Urinary bladder (tissue), 4 donors: ENCODE data around the gene MYCBPAP. TPM values are rescaled to one million over a fixed set of nuclear protein-coding genes. Genes with fewer than 3 reads are reported as not detected.
A peak's percentile ranks its signal among the peaks of the same experiment; 100 is the strongest.

Source experiments
- DNase-seq: peaks from one replicate; pipeline ENCODE4 v3.0.0-alpha.2; 2015; ENCODE audit errors: extremely low spot score
- H3K27ac ChIP-seq: one replicate; pipeline ENCODE4 v1.5.1; 2013; ENCODE audit warnings: low read depth, mild to moderate bottlenecking, moderate library complexity
- H3K36me3 ChIP-seq: one replicate; pipeline ENCODE4 v1.6.1; 2013; ENCODE audit warnings: mild to moderate bottlenecking, moderate library complexity; ENCODE audit not compliant: insufficient read depth
- H3K4me1 ChIP-seq: one replicate; pipeline ENCODE4 v1.6.1; 2013; ENCODE audit warnings: mild to moderate bottlenecking, moderate library complexity; ENCODE audit not compliant: insufficient read depth
- H3K4me3 ChIP-seq: one replicate; pipeline ENCODE4 v1.5.1; 2013; ENCODE audit warnings: low read depth, low read length
- WGBS: extraction: QIAGEN DNeasy Blood & Tissue Kit; methylation state at CpG from one replicate; pipeline ENCODE4 v1.1.7; 2013; 5-methylcytosine and 5-hydroxymethylcytosine counted together
- polyA plus RNA-seq: library from polyadenylated mRNA; stranded (reverse); fragments of 200-250 nt; gene quantifications from one replicate; pipeline ENCODE4 v1.2.3, GENCODE V29; 2013
- total RNA-seq: library from RNA; depleted of rRNA; stranded (reverse); fragments of >200 nt; gene quantifications from one replicate; pipeline ENCODE4 v1.2.3, GENCODE V29; 2014
- donor health status: healthy with polysubstance abuse.
- donor health status: healthy.

MYCBPAP gene
- total and polyA plus RNA-seq, 2 donors, result 0.23 to 1.3 TPM

- no peaks in the 10 kb centered on the region for H3K36me3 ChIP-seq
- no peak overlapping the region for H3K27ac ChIP-seq
- no peak overlapping the region for H3K4me3 ChIP-seq
- no peaks in the 10 kb centered on the region for H3K4me1 ChIP-seq
- WGBS, result 76% methylated on average over 18 of the region's 18 CpGs
- DNase-seq, result no peak
Measured at GRCh38 chr17:50476545-50477315, 31.5 kb upstream of the MYCBPAP start.

DNA sequence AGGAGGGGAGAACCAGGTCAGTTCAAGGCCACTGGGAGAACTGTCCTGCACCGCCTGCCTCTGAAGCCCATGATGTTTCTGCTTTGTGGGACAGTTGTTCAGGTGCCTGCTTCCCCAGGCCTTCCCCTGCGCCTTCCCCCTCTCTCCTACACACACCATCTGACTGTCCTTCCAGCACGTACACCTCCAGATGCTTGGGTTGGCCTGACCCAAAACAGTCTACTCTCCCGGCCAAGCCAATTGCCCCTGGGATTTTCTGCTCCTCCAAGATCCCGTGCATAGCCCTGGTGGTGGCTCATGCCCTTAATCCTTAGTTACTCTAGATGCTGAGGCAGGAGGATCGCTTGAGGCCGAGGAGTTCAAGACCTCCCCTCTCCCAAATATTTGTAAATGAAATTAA is 30.3 kb upstream of the MYCBPAP start:
- H3K36me3 ChIP-seq, result no peaks in the 10 kb centered on the region
- WGBS, result 77% methylated on average over 7 of the region's 7 CpGs
- no peak overlapping the region for H3K4me3 ChIP-seq
- H3K27ac ChIP-seq, result no peak overlapping the region
- no peaks in the 10 kb centered on the region for H3K4me1 ChIP-seq
- no peak for DNase-seq

GRCh38 chr17:50478391-50479381 is 29.6 kb upstream of the MYCBPAP start, which contains the start of gene RSAD1:
Gene RSAD1, plus strand, starts transcription at chr17:50478860. Its CDS starts 25 bp downstream, at chr17:50478885.
- WGBS, result 2% methylated on average over 75 of the region's 75 CpGs
- H3K36me3 ChIP-seq, result no peaks in the 10 kb centered on the region

DNA sequence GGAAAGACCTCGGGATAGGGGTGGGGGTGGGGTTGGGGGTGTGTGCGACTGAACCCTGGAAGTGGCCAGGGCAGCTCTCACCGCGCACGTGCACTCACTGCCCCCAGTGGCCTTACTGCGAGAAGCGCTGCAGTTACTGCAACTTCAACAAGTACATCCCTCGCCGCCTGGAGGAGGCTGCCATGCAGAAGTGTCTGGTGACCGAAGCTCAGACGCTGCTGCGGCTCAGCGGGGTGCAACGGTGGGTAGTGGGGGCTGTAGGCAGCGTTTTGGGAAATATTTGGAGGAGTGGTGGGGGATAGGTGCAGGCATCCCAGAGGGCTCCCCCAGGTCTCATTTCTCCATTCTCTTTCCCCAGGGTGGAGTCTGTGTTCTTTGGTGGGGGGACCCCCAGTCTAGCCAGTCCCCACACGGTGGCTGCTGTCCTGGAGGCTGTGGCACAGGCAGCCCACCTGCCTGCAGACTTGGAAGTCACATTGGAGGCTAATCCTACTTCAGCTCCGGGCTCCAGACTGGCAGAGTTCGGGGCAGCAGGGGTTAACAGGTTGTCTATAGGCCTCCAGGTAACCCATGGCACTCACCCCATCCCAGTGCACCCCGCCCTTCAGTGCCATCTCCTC is 28.6 kb upstream of the MYCBPAP start:
- Histone ChIP-seq H3K27ac (no peak overlapping the region), H3K36me3 (peaks cover 3% of the 10 kb centered on the region), H3K4me1 (no peaks in the 10 kb centered on the region), H3K4me3 (peak overlapping the region; percentile 57)
- WGBS, result 16% methylated on average over 19 of the region's 19 CpGs
- DNase-seq, result no peak

More at GRCh38 chr17:50478391-50479381, 29.6 kb upstream of the MYCBPAP start, which contains the start of gene RSAD1:
- no peak for DNase-seq
- peak within 1 kb of the TSS; percentile 80 for H3K27ac ChIP-seq
- H3K4me3 ChIP-seq, result peak within 1 kb of the TSS; percentile 57
- H3K4me1 ChIP-seq, result no peaks in the 10 kb centered on the region

DNA sequence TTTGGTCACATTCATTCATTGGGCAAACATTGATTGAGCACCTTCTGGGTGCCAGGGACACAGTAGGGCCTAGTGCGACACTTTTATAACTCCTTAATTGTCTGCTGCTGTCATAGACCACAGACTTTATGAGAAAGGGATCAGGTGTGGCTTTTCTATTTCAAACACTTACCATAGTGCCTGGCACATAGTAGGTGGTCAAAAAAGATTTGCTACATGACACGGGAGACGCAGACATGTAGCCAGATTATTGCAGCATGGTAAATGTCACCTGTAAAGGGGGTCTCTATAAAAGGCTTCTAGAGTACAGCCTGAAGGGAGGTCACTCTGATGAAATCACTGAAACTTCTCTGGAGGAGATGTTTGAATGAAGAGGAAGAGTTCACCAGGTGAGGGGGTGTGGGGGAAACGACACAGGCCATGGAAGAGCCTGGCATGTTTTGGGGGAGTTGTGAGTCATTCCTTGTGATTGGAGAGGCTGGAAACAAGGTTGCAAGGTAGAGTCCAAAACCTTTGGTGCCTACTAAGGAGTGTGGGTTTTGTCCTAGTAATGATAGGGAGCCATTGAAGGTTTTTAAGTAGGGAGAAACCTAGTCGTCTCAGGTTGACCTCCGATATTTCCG is 28.0 kb upstream of the MYCBPAP start:
- H3K4me3 ChIP-seq, result no peak overlapping the region
- no peak for DNase-seq
- no peak overlapping the region for H3K27ac ChIP-seq
- WGBS, result 87% methylated on average over 7 of the region's 7 CpGs
- no peaks in the 10 kb centered on the region for H3K4me1 ChIP-seq
- H3K36me3 ChIP-seq, result peaks cover 4% of the 10 kb centered on the region

DNA sequence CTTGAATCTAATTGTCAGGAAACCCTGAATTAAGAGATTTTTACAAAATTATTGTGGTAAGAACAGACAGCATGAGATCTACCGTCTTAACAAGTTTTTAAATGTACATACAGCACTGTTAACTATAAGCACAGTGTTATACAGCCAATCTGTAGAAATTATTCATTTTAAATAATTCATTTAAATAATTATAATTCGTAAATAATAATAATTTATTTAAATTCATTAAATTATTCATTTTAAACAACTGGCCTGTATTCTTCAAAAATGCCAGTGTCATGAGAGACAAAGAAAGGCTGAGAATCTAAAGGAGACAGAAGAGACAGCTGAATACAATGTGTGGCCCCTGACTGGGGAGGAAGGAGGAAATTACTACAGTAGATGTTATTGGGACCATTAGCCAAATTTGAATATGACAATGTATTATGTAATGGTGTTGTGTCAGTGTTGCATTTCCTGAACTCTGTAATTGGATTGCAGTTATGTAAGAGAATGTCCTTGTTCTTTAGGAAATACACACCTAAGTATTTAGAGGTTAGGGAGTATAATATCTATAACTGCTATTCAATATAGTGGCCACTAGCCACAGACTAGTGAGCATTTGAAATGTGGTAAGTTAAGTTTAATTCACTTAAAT is 27.3 kb upstream of the MYCBPAP start:
- WGBS, result 88% methylated on average over 2 of the region's 2 CpGs
- no peaks in the 10 kb centered on the region for H3K4me1 ChIP-seq
- no peak overlapping the region for H3K27ac ChIP-seq
- H3K36me3 ChIP-seq, result peaks cover 5% of the 10 kb centered on the region
- DNase-seq, result no peak
- no peak overlapping the region for H3K4me3 ChIP-seq

DNA sequence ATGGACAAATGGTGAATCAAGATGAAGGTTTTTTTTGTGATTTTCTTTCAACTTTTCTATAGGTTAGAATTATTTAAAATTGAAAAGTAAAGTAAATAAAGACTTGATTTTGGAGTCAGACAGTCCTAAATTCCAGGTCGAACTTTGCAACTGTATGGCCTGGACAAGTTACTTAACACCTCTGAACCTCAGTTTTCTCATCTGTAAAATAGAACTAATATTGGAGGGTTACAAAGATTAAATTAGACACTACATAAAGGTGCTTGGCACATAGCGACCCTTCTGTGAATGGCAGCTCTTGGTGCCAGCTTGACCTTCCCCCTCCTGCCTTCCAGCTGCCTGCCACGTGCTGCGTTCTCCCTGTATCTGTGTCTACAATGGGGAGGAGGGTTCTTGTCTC is 26.6 kb upstream of the MYCBPAP start:
- peaks cover 5% of the 10 kb centered on the region for H3K36me3 ChIP-seq
- H3K4me1 ChIP-seq, result no peaks in the 10 kb centered on the region
- WGBS, result 90% methylated on average over 4 of the region's 4 CpGs

DNA sequence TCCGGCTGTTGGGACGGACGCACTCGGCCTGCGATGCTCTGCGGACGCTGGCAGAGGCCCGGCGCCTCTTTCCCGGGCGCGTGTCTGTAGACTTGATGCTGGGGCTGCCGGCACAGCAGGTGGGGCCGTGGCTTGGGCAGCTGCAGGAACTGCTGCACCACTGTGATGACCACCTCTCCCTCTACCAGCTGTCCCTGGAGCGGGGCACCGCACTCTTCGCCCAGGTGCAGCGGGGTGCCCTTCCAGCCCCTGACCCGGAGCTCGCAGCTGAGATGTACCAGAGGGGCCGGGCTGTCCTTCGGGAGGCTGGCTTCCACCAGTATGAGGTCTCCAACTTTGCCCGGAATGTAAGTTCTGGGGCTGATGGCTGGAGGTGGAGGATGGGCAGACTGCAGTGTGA is 26.1 kb upstream of the MYCBPAP start:
- no peak overlapping the region for H3K27ac ChIP-seq
- H3K4me1 ChIP-seq, result no peaks in the 10 kb centered on the region
- H3K4me3 ChIP-seq, result no peak overlapping the region
- H3K36me3 ChIP-seq, result peaks cover 5% of the 10 kb centered on the region
- WGBS, result 90% methylated on average over 23 of the region's 23 CpGs
- no peak for DNase-seq

More for the DNA sequence above, 26.6 kb upstream of the MYCBPAP start:
- DNase-seq, result no peak
- H3K27ac ChIP-seq, result no peak overlapping the region
- no peak overlapping the region for H3K4me3 ChIP-seq

GRCh38 chr17:50482516-50482915 is 25.7 kb upstream of the MYCBPAP start:
- Histone ChIP-seq H3K4me3 (no peak overlapping the region), H3K36me3 (peaks cover 5% of the 10 kb centered on the region), H3K4me1 (no peaks in the 10 kb centered on the region), H3K27ac (peak overlapping the region; percentile 3)
- DNase-seq, result no peak
- WGBS, result 12% methylated on average over 7 of the region's 7 CpGs

DNA sequence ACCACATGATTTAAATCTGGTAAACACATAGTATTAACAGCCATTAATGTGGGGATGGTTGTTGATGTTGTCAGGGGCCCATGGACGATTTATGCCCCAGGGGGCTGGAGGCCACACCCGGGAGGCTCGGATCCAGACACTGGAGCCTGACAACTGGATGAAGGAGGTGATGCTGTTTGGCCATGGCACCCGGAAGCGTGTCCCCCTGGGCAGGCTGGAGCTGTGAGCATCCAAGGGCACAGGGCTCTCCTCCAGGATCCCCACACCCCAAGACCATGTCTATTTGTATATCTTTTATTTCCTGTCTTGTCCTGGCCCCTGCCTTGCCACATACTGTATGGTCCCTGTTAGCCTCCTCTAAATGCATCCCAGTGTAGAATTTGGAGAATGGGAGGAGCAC is 25.0 kb upstream of the MYCBPAP start:
- no peak for DNase-seq
- no peak overlapping the region for H3K4me3 ChIP-seq
- no peaks in the 10 kb centered on the region for H3K4me1 ChIP-seq
- H3K27ac ChIP-seq, result peak overlapping the region; percentile 59
- H3K36me3 ChIP-seq, result peaks cover 5% of the 10 kb centered on the region
- 87% methylated on average over 5 of the region's 5 CpGs for WGBS

GRCh38 chr17:50484386-50485155 is 23.7 kb upstream of the MYCBPAP start:
- no peak overlapping the region for H3K27ac ChIP-seq
- H3K36me3 ChIP-seq, result peaks cover 5% of the 10 kb centered on the region
- WGBS, result 94% methylated on average over 11 of the region's 11 CpGs
- H3K4me1 ChIP-seq, result no peaks in the 10 kb centered on the region
- H3K4me3 ChIP-seq, result no peak overlapping the region
- DNase-seq, result no peak
